ENCODE results near the gene KRT72. TPM values are rescaled to one million over a fixed set of nuclear protein-coding genes. Genes with fewer than 3 reads are reported as not detected.

KRT72 gene
- total RNA-seq, 1 donor, result not detected

GRCh38 chr12:52542785-52543318 is 58.4 kb downstream of the KRT72 start:
- TF ChIP-seq CTCF (IDR thresholded peaks at IDR 0.05; ENCODE audit: insufficient read depth, low read depth, low read length), result no peak
- H3K4me3 ChIP-seq (ENCODE audit: low read depth, low read length), result no peak overlapping the region
- no peak for DNase-seq (ENCODE audit: low read depth)

GRCh38 chr12:52542157-52542556 is 59.1 kb downstream of the KRT72 start:
- H3K4me3 ChIP-seq (ENCODE audit: low read depth, low read length), result no peak overlapping the region
- DNase-seq (ENCODE audit: low read depth), result no peak
- TF ChIP-seq CTCF (IDR thresholded peaks at IDR 0.05; ENCODE audit: insufficient read depth, low read depth, low read length), result no peak

GRCh38 chr12:52541709-52542108 is 59.6 kb downstream of the KRT72 start:
- no peak for DNase-seq (ENCODE audit: low read depth)
- TF ChIP-seq CTCF (IDR thresholded peaks at IDR 0.05; ENCODE audit: insufficient read depth, low read depth, low read length), result no peak
- no peak overlapping the region for H3K4me3 ChIP-seq (ENCODE audit: low read depth, low read length)

- DNase-seq (ENCODE audit: low read depth), result no peak
- TF ChIP-seq CTCF (IDR thresholded peaks at IDR 0.05; ENCODE audit: insufficient read depth, low read depth, low read length), result no peak
- H3K4me3 ChIP-seq (ENCODE audit: low read depth, low read length), result no peak overlapping the region
Observed at GRCh38 chr12:52540531-52540930, 60.7 kb downstream of the KRT72 start.

GRCh38 chr12:52539821-52540173 is 61.5 kb downstream of the KRT72 start:
- no peak for TF ChIP-seq CTCF (IDR thresholded peaks at IDR 0.05; ENCODE audit: insufficient read depth, low read depth, low read length)
- DNase-seq (ENCODE audit: low read depth), result no peak
- no peak overlapping the region for H3K4me3 ChIP-seq (ENCODE audit: low read depth, low read length)

- DNase-seq (ENCODE audit: low read depth), result peak; percentile 80
- no peak for TF ChIP-seq CTCF (IDR thresholded peaks at IDR 0.05; ENCODE audit: insufficient read depth, low read depth, low read length)
- no peak overlapping the region for H3K4me3 ChIP-seq (ENCODE audit: low read depth, low read length)
Observed at GRCh38 chr12:52539083-52539820, 62.0 kb downstream of the KRT72 start.

- DNase-seq (ENCODE audit: low read depth), result no peak
- TF ChIP-seq CTCF (IDR thresholded peaks at IDR 0.05; ENCODE audit: insufficient read depth, low read depth, low read length), result no peak
- no peak overlapping the region for H3K4me3 ChIP-seq (ENCODE audit: low read depth, low read length)
Observed at GRCh38 chr12:52537101-52537500, 64.2 kb downstream of the KRT72 start.

All from fibroblast of villous mesenchyme (primary cell).